Effector memory CD4-positive, alpha-beta T cell (primary cell): ENCODE data around the gene OR10H3.
"Not testable (repeated sequence)": the region's sequence is repeated elsewhere in the genome, so short reads cannot be mapped to it uniquely, and the experiment has no call there.

ENCODE experiments used
- DNase-seq, 3 donors: peaks; one replicate each; pipeline ENCODE4 v3.0.0-alpha.2; 2020
- H3K27ac ChIP-seq: 2 replicates; pipeline ENCODE4 v1.7.0; 2013; ENCODE audit warnings: mild to moderate bottlenecking, low read length, moderate library complexity; ENCODE audit not compliant: insufficient read depth, poor library complexity, severe bottlenecking
- H3K27me3 ChIP-seq: replicated peaks from 2 replicates; pipeline ENCODE4 v1.7.0; 2013; ENCODE audit warnings: mild to moderate bottlenecking, low read length; ENCODE audit not compliant: insufficient read depth, control insufficient read depth, poor library complexity, severe bottlenecking
- H3K36me3 ChIP-seq: 2 replicates; pipeline ENCODE4 v1.7.0; 2013; ENCODE audit warnings: mild to moderate bottlenecking, low read length, moderate library complexity; ENCODE audit not compliant: control insufficient read depth, insufficient read depth
- H3K4me1 ChIP-seq: 2 replicates; pipeline ENCODE4 v1.7.0; 2013; ENCODE audit warnings: low read length, mild to moderate bottlenecking; ENCODE audit not compliant: control insufficient read depth, insufficient read depth, poor library complexity, severe bottlenecking
- H3K4me3 ChIP-seq: 2 replicates; pipeline ENCODE4 v1.7.0; 2013; ENCODE audit warnings: low read length, low read depth, mild to moderate bottlenecking; ENCODE audit not compliant: insufficient read depth, poor library complexity, severe bottlenecking
- H3K9me3 ChIP-seq: 2 replicates; pipeline ENCODE4 v1.7.0; 2013; ENCODE audit warnings: mild to moderate bottlenecking, low read length, moderate library complexity; ENCODE audit not compliant: control insufficient read depth

The OR10H3 gene

DNA sequence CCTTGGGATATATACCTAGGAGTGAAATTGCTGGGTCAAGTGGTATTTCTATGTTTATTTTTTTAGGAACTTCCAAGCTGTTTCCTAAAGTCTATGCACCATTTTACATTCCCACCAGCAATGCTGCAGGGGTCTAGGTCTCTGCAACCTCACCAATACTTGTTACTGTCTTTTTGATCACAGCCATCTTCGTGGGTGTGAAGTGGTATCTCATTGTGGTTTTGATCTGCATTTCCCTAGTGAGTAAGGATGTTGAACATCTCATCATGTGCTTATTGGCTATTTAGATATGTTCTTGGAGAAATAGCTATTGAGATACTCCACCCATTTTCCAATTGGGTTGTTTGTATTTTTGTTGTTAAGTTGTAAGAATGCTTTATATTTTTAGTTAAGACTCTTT is 7.2 kb upstream of the OR10H3 start:
- Histone ChIP-seq H3K4me1 (no peaks in the 10 kb centered on the region), H3K27me3 (no peaks in the 10 kb centered on the region), H3K27ac (no peak overlapping the region), H3K9me3 (no peaks in the 10 kb centered on the region), H3K4me3 (no peak overlapping the region), H3K36me3 (no peaks in the 10 kb centered on the region)
- no peak for DNase-seq

DNA sequence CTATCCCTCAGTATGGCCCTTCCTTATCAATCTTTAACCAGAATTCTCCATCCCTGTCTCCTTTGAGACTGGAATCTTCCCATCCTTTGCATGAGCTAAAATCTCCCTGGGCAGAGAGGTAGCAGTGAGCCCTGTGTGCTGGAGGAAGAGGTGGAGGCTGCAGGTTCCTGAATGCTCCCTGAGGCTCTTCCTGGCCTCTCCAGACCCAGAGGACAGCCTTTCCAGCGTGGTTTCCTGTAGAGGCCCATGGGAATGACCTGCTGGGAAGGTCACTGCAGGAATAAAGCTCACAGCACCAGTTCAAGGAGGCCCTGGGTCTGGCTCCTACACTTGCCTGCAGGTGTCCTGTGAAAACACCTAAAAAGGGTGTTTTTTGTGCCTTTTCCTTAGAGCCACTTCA is 5.4 kb upstream of the OR10H3 start:
- Histone ChIP-seq H3K9me3 (no peaks in the 10 kb centered on the region), H3K4me3 (no peak overlapping the region), H3K27me3 (no peaks in the 10 kb centered on the region), H3K36me3 (no peaks in the 10 kb centered on the region), H3K4me1 (no peaks in the 10 kb centered on the region), H3K27ac (no peak overlapping the region)
- DNase-seq = no peak

DNA sequence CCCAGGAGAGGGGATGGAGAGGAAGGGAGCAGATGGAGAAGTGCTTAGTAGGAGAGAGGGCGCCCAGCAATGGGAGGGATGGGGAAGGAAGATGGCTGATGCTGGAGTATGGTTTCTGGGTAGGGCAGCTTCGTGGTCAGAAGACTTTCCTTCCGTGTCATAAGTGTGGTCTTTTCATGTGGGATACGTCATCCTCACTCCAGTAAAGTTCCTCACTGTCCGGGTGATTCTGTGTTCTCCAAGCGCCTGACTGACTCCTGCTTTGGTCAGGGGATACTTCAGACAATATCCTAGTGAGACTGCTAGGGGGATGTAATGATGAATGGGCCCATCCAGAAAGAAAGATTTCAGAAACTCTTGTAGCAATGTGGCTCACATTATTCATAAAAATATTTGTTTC is 3.9 kb upstream of the OR10H3 start:
- H3K36me3 ChIP-seq = no peaks in the 10 kb centered on the region
- H3K27ac ChIP-seq = no peak overlapping the region
- no peaks in the 10 kb centered on the region for H3K4me1 ChIP-seq
- no peak overlapping the region for H3K4me3 ChIP-seq
- no peaks in the 10 kb centered on the region for H3K9me3 ChIP-seq
- H3K27me3 ChIP-seq = no peaks in the 10 kb centered on the region
- no peak for DNase-seq

DNA sequence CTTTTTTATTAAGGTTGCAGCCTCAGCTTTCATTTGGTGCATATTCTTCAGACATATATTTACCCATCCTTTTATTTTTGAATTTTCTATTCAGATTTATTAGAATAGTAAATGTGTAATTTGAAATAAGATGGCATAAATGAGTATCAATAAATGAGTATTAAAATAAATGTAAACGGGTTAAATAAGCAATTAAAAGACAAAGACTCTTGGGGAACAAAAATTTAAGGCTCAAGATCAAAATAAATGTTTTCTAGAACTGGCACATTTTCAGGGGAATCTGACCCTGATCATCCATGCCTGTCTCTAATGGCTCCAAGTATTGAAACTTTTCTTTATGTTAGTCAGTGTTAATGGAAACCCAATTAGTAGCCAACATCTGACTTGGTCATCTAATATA is 3.0 kb downstream of the OR10H3 start:
- H3K9me3 ChIP-seq = no peaks in the 10 kb centered on the region

DNA sequence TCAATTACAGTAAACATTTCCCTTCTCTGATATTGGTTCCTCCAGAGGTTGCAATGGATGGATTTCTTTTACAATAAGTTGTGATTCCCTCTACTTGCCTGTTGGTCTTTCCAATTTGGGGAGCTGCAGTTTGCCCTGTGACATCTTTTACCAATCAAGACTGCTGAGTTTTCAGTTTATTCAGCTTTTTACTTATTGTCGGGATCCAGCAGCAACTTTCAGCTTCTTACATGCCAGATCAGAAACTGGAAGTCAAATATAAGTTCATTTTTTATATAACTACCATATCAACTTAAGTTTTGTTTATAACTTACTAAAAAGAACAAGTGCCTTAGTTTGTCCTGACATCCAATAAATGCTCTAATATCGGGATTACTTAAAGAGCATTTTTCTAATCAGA is 10.5 kb downstream of the OR10H3 start:
- H3K27me3 ChIP-seq = peaks cover 5% of the 10 kb centered on the region
- no peak overlapping the region for H3K4me3 ChIP-seq
- H3K9me3 ChIP-seq = no peaks in the 10 kb centered on the region
- H3K36me3 ChIP-seq = no peaks in the 10 kb centered on the region
- DNase-seq = no peak
- H3K4me1 ChIP-seq = no peaks in the 10 kb centered on the region
- H3K27ac ChIP-seq = no peak overlapping the region

More for the DNA sequence above, 3.0 kb downstream of the OR10H3 start:
- Histone ChIP-seq H3K4me1 (no peaks in the 10 kb centered on the region), H3K27me3 (peaks cover 2% of the 10 kb centered on the region), H3K27ac (no peak overlapping the region), H3K36me3 (no peaks in the 10 kb centered on the region), H3K4me3 (no peak overlapping the region)
- no peak for DNase-seq

DNA sequence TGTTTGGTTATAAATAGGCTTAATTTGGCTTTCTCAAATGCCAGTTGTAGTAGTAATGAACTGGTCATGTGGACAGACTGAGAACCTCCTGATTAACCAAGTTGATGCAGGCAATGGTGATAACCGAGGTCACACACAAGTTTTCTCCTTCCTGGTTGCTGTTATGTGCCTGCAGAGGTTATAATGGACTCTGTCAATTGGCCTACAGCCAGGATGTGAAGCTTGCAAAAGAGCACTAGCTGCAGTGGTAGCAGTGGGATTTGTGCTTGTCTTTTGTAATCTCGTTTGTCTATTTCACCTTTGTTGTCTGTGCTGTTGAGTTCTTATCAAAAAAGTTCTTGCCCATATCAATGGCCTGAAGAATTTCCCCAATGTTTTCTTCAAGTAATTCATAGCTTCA is 20.6 kb downstream of the OR10H3 start:
- Histone ChIP-seq H3K36me3 (no peaks in the 10 kb centered on the region), H3K27ac (no peak overlapping the region), H3K4me1 (no peaks in the 10 kb centered on the region), H3K9me3 (no peaks in the 10 kb centered on the region), H3K4me3 (no peak overlapping the region), H3K27me3 (peaks cover 11% of the 10 kb centered on the region)
- DNase-seq = no peak

DNA sequence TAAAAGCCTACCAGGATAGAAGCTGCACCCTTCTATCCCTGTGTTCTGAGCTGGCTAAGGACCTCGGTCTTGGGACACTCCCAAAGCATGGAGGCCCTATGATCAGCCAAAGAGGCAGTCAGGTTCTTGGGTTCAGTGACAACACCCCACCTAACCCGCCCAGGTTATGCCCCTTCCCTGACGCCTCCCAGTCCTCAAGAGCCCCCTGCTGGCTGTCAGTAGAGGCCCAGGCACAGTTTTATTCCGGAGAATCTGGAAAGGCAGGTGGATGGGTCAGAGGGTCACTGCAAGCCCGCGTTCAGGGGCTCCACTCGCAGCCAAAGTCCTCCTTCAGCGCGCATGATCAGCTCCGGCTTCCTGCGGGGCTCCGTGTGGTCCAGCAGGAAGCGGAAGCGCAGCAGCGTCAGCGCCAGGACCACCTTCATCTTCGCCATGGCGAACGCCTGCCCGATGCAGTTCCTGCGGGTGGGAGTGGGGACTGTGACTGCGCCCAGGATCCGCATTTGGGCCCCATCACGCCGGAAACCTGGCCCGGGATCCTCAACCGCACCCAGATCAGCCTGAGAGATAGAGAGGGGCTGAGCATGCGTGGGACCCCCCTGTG is 22.3 kb downstream of the OR10H3 start:
- DNase-seq = no peak
- H3K36me3 ChIP-seq = no peaks in the 10 kb centered on the region
- H3K9me3 ChIP-seq = no peaks in the 10 kb centered on the region
- H3K4me3 ChIP-seq = no peak overlapping the region
- H3K27me3 ChIP-seq = peaks cover 6% of the 10 kb centered on the region
- no peak overlapping the region for H3K27ac ChIP-seq
- no peaks in the 10 kb centered on the region for H3K4me1 ChIP-seq

DNA sequence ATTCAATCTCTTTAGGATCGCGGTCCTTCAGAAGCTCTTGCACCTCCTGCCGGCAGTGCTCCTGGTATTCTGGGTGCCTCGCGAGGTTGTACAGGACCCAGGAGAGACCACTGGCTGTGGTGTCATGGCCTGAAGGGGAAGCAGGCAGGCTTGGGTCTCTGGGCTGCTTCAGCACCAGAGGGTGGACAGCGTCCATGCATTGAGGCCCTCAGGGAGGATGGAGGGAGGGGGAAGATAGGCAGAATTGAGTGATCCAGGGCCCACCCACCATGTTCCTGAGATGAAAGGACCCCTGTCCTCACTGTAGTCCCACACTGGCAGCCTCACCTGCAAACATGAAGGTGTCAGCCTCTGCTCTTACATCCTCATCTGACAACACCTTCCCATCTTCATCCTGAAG is 31.8 kb downstream of the OR10H3 start:
- no peaks in the 10 kb centered on the region for H3K4me1 ChIP-seq
- no peak for DNase-seq
- H3K27ac ChIP-seq = no peak overlapping the region
- H3K27me3 ChIP-seq = no peaks in the 10 kb centered on the region
- H3K4me3 ChIP-seq = no peak overlapping the region
- no peaks in the 10 kb centered on the region for H3K9me3 ChIP-seq
- H3K36me3 ChIP-seq = no peaks in the 10 kb centered on the region

DNA sequence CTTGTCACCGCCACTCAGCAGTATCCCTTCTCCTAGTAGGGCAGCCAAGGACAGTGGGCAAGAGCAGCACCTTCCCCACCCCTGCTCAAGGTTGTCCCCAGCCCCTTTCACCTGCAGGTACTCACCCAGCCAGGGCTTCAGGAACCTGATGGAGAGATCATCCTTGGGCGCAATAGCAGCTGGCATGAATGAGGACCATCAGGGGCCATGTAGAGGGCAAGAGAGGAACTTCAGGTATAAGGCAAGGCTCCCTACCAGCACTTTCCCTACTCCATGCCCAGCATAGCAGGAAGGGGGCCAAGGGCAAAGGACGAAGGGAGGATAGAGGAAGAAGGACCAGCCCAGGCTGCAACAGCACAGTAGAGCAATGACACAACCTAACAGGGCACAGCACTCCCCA is 36.4 kb downstream of the OR10H3 start:
- H3K36me3 ChIP-seq, H3K4me1 ChIP-seq, H3K27me3 ChIP-seq, H3K4me3 ChIP-seq, DNase-seq, H3K9me3 ChIP-seq, H3K27ac ChIP-seq: not testable (repeated sequence)

DNA sequence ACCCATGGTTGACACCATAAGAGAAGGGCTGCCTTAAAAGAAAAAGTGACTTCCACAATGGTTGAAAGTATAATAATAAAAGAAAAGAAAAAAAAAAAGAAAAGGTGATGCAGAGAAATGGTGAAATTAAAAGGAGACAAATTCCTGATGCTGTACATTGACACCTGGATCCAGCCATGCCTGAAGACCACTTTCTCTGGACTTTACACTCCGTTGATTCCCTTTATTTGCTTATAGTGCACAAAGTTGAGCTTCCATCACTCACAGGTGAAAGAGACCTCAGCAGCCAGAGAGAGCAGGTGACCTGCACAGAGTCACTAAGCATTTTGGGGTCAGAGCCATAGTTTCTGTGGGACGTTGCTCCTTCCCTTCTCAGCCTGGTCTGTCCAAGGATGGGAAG is 37.5 kb downstream of the OR10H3 start:
- no peak for DNase-seq
- no peaks in the 10 kb centered on the region for H3K27me3 ChIP-seq
- no peak overlapping the region for H3K27ac ChIP-seq
- no peaks in the 10 kb centered on the region for H3K9me3 ChIP-seq
- H3K4me1 ChIP-seq = no peaks in the 10 kb centered on the region
- no peak overlapping the region for H3K4me3 ChIP-seq
- H3K36me3 ChIP-seq = no peaks in the 10 kb centered on the region

DNA sequence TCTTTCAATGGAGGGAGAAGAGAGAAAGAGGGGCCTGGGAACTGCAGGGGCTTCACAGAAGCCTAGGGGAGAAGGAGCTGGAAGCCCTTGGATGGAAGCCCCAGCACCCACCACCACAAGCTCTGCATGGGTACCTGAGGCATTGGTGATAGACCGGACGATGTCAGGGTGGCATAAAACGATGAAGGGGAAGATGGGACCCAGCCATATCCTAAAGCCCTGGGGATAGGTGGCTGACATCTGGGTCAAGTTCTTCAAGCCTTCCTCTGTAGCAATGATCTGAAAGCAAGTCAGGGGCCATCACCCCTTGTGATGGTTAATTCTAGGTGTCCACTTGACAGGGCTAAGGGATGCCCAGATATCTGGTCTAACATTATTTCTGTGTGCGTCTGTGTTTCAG is 38.5 kb downstream of the OR10H3 start:
- no peaks in the 10 kb centered on the region for H3K27me3 ChIP-seq
- H3K36me3 ChIP-seq = no peaks in the 10 kb centered on the region
- no peaks in the 10 kb centered on the region for H3K9me3 ChIP-seq
- H3K4me3 ChIP-seq = no peak overlapping the region
- H3K4me1 ChIP-seq = no peaks in the 10 kb centered on the region
- H3K27ac ChIP-seq = no peak overlapping the region
- no peak for DNase-seq
